Astrocyte of the hippocampus (primary cell): ENCODE results near the gene PTPRH.

ENCODE experiments used
- DNase-seq: peaks from one replicate; pipeline ENCODE4 v3.0.0; 2011; ENCODE audit warnings: low read depth, low spot score

Gene PTPRH

GRCh38 chr19:55132453-55133129 is 76.7 kb downstream of the PTPRH start:
- DNase-seq: no peak

GRCh38 chr19:55131421-55131820 is 77.9 kb downstream of the PTPRH start:
- DNase-seq: no peak
